Astrocyte (in vitro differentiated cells and primary cell): Measurements from ENCODE around the gene PSAP. TPM values are rescaled to one million over a fixed set of nuclear protein-coding genes. Genes with fewer than 3 reads are reported as not detected.

Experiments used
- DNase-seq: peaks from one replicate; pipeline ENCODE4 v3.0.0-alpha.2; 2010; ENCODE audit warnings: low read depth
- FAIRE-seq: peaks from 2 replicates; lab custom pipeline; 2011; peaks lifted over from hg19 to GRCh38; lab: Jason Lieb, UNC
- H2AFZ ChIP-seq: 2 replicates; pipeline ENCODE4 v1.6.0; 2012; ENCODE audit warnings: low read depth, low read length, inconsistent platforms
- H3K27ac ChIP-seq: 2 replicates; pipeline ENCODE4 v1.5.1; 2011; ENCODE audit warnings: low read depth, low read length, inconsistent platforms
- H3K27me3 ChIP-seq: 2 replicates; pipeline ENCODE4 v1.6.0; 2011; ENCODE audit warnings: low read length, inconsistent platforms; ENCODE audit not compliant: insufficient read depth
- H3K36me3 ChIP-seq: 2 replicates; pipeline ENCODE4 v1.5.1; 2011; ENCODE audit warnings: low read length, inconsistent platforms; ENCODE audit not compliant: insufficient read depth
- H3K4me1 ChIP-seq: 2 replicates; pipeline ENCODE4 v1.5.1; 2011; ENCODE audit warnings: low read length, inconsistent platforms; ENCODE audit not compliant: insufficient read depth
- H3K4me2 ChIP-seq: 2 replicates; pipeline ENCODE4 v1.6.0; 2012; ENCODE audit warnings: low read length, inconsistent platforms
- H3K4me3 ChIP-seq: 2 replicates; pipeline ENCODE4 v1.5.1; 2011; ENCODE audit warnings: low read depth, mild to moderate bottlenecking, low read length, inconsistent platforms; ENCODE audit not compliant: insufficient read depth
- H3K79me2 ChIP-seq: 2 replicates; pipeline ENCODE4 v1.6.0; 2012; ENCODE audit warnings: mild to moderate bottlenecking, low read length, inconsistent platforms; ENCODE audit not compliant: insufficient read depth
- H3K9ac ChIP-seq: 2 replicates; pipeline ENCODE4 v1.6.0; 2012; ENCODE audit warnings: mild to moderate bottlenecking, low read length, inconsistent platforms
- H3K9me3 ChIP-seq: 2 replicates; pipeline ENCODE4 v1.5.1; 2012; ENCODE audit warnings: low read depth, mild to moderate bottlenecking, low read length, inconsistent platforms; ENCODE audit not compliant: insufficient read depth
- H4K20me1 ChIP-seq: 2 replicates; pipeline ENCODE4 v1.6.0; 2012; ENCODE audit warnings: low read length, inconsistent platforms; ENCODE audit not compliant: insufficient read depth
- H3K27ac Mint-ChIP-seq: one replicate; pipeline ENCODE4 v1.8.0; 2021; ENCODE audit warnings: mild to moderate bottlenecking, mixed read lengths; ENCODE audit not compliant: unreplicated experiment
- H3K27me3 Mint-ChIP-seq: one replicate; pipeline ENCODE4 v1.8.0; 2021; ENCODE audit warnings: low read depth, mixed read lengths; ENCODE audit not compliant: unreplicated experiment
- H3K36me3 Mint-ChIP-seq: one replicate; pipeline ENCODE4 v1.8.0; 2021; ENCODE audit warnings: low read depth, mixed read lengths; ENCODE audit not compliant: unreplicated experiment
- H3K4me1 Mint-ChIP-seq: one replicate; pipeline ENCODE4 v1.8.0; 2021; ENCODE audit warnings: low read depth, mixed read lengths; ENCODE audit not compliant: unreplicated experiment
- H3K4me3 Mint-ChIP-seq: one replicate; pipeline ENCODE4 v1.8.0; 2021; ENCODE audit warnings: mild to moderate bottlenecking, moderate library complexity, mixed read lengths; ENCODE audit not compliant: unreplicated experiment
- H3K9me3 Mint-ChIP-seq: one replicate; pipeline ENCODE4 v1.8.0; 2021; ENCODE audit warnings: mild to moderate bottlenecking, mixed read lengths; ENCODE audit not compliant: unreplicated experiment
- CTCF ChIP-seq: IDR thresholded peaks from 2 replicates; pipeline ENCODE4 v1.5.1; 2011; ENCODE audit warnings: low read depth, mild to moderate bottlenecking, inconsistent platforms, low read length, moderate library complexity; ENCODE audit not compliant: insufficient read depth
- EZH2 ChIP-seq: IDR thresholded peaks from 2 replicates; pipeline ENCODE4 v1.6.1; 2012; ENCODE audit warnings: mild to moderate bottlenecking, low read length, inconsistent platforms; ENCODE audit not compliant: insufficient read depth
- total RNA-seq: library from RNA; stranded (reverse); gene quantifications from 2 replicates; pipeline ENCODE4 v1.2.1, GENCODE V29; 2021

PSAP gene
- total RNA-seq, 1 donor from 2014 or later = 1,120 TPM

- FAIRE-seq (no peak), DNase-seq (peak; percentile 44)
- H3K4me3 Mint-ChIP-seq = no peak overlapping the region
- H3K9me3 Mint-ChIP-seq = no peaks in the 10 kb centered on the region
- Histone ChIP-seq H3K9ac (peak overlapping the region; percentile 47), H3K27ac (peak overlapping the region; percentile 65), H3K4me2 (peak overlapping the region; percentile 62), H3K79me2 (peaks cover 94% of the 10 kb centered on the region), H3K4me3 (no peak overlapping the region), H3K27me3 (no peaks in the 10 kb centered on the region), H3K36me3 (peaks cover 5% of the 10 kb centered on the region), H2AFZ (no peak overlapping the region), H3K9me3 (no peaks in the 10 kb centered on the region), H4K20me1 (peaks cover 97% of the 10 kb centered on the region), H3K4me1 (peaks cover 67% of the 10 kb centered on the region)
- peaks cover 58% of the 10 kb centered on the region for H3K4me1 Mint-ChIP-seq
- peaks cover 4% of the 10 kb centered on the region for H3K36me3 Mint-ChIP-seq
- no peaks in the 10 kb centered on the region for H3K27me3 Mint-ChIP-seq
- H3K27ac Mint-ChIP-seq = peak overlapping the region; percentile 83
- no peak for TF ChIP-seq EZH2
- no peak for TF ChIP-seq CTCF
These were observed 14.5 kb downstream of the PSAP start for GRCh38 chr10:71836596-71836974.

GRCh38 chr10:71835671-71836595 is 15.1 kb downstream of the PSAP start:
- H2AFZ ChIP-seq = no peak overlapping the region
- H3K27me3 ChIP-seq = no peaks in the 10 kb centered on the region
- peaks cover 12% of the 10 kb centered on the region for H3K36me3 ChIP-seq
- peaks cover 89% of the 10 kb centered on the region for H3K79me2 ChIP-seq
- peak overlapping the region; percentile 65 for H3K27ac ChIP-seq
- H3K4me3 ChIP-seq = no peak overlapping the region
- H3K27ac Mint-ChIP-seq = no peak overlapping the region
- no peaks in the 10 kb centered on the region for H3K9me3 ChIP-seq
- H3K4me3 Mint-ChIP-seq = no peak overlapping the region
- peaks cover 57% of the 10 kb centered on the region for H3K4me1 Mint-ChIP-seq
- H3K9me3 Mint-ChIP-seq = no peaks in the 10 kb centered on the region
- no peaks in the 10 kb centered on the region for H3K27me3 Mint-ChIP-seq
- TF ChIP-seq EZH2 = no peak
- TF ChIP-seq CTCF = no peak
- DNase-seq = peak; percentile 92
- peak overlapping the region; percentile 47 for H3K9ac ChIP-seq
- H3K4me1 ChIP-seq = peaks cover 65% of the 10 kb centered on the region
- peak overlapping the region; percentile 62 for H3K4me2 ChIP-seq
- H3K36me3 Mint-ChIP-seq = peaks cover 4% of the 10 kb centered on the region
- peak; percentile 23 for FAIRE-seq
- H4K20me1 ChIP-seq = peaks cover 97% of the 10 kb centered on the region

- no peak overlapping the region for H3K4me2 ChIP-seq
- no peak overlapping the region for H2AFZ ChIP-seq
- H3K9me3 ChIP-seq = no peaks in the 10 kb centered on the region
- H3K4me3 ChIP-seq = no peak overlapping the region
- TF ChIP-seq CTCF (no peak), EZH2 (no peak)
- H3K36me3 ChIP-seq = peaks cover 21% of the 10 kb centered on the region
- H3K4me3 Mint-ChIP-seq = no peak overlapping the region
- no peaks in the 10 kb centered on the region for H3K27me3 Mint-ChIP-seq
- no peak overlapping the region for H3K9ac ChIP-seq
- peaks cover 51% of the 10 kb centered on the region for H3K4me1 ChIP-seq
- no peak for DNase-seq
- H3K4me1 Mint-ChIP-seq = peaks cover 45% of the 10 kb centered on the region
- H3K27me3 ChIP-seq = no peaks in the 10 kb centered on the region
- no peak for FAIRE-seq
- no peak overlapping the region for H3K27ac ChIP-seq
- H3K27ac Mint-ChIP-seq = no peak overlapping the region
- H3K79me2 ChIP-seq = peaks cover 80% of the 10 kb centered on the region
- H3K36me3 Mint-ChIP-seq = peaks cover 13% of the 10 kb centered on the region
- H3K9me3 Mint-ChIP-seq = no peaks in the 10 kb centered on the region
- peaks cover 93% of the 10 kb centered on the region for H4K20me1 ChIP-seq
These were observed 16.7 kb downstream of the PSAP start for GRCh38 chr10:71834343-71834674.
